ENCODE measurements around the gene DDX31. TPM values are rescaled to one million over a fixed set of nuclear protein-coding genes. Genes with fewer than 3 reads are reported as not detected.

Gene DDX31
- total RNA-seq, 1 experiment from 2014 or later: 21.8 TPM

GRCh38 chr9:132641216-132641615, 28.6 kb downstream of the DDX31 start:
- H4K20me1 ChIP-seq (ENCODE audit: insufficient read depth, low read depth, low read length): no peaks in the 10 kb centered on the region
- H3K79me2 ChIP-seq (ENCODE audit: low read length): peaks cover 7% of the 10 kb centered on the region
- no peak for DNase-seq
- peaks cover 40% of the 10 kb centered on the region for H3K36me3 ChIP-seq (ENCODE audit: insufficient read depth, low read length)
- H2AFZ ChIP-seq (ENCODE audit: low read length): no peak overlapping the region
- H3K9me3 ChIP-seq (ENCODE audit: low read length): no peaks in the 10 kb centered on the region
- no peaks in the 10 kb centered on the region for H3K9me2 ChIP-seq (replicated peaks; ENCODE audit: insufficient read depth, low read length)
- H3K4me1 ChIP-seq (ENCODE audit: low read length): no peaks in the 10 kb centered on the region
- no peak overlapping the region for H3K9ac ChIP-seq (ENCODE audit: low read length)
- H3K27ac ChIP-seq (ENCODE audit: low read length): no peak overlapping the region
- no peak overlapping the region for H3K4me3 ChIP-seq (ENCODE audit: low read length)
- H3K4me2 ChIP-seq (ENCODE audit: low read depth, low read length, poor library complexity, severe bottlenecking): no peak overlapping the region
- no peaks in the 10 kb centered on the region for H3K27me3 ChIP-seq (ENCODE audit: low read length)

- H3K36me3 ChIP-seq (ENCODE audit: insufficient read depth, low read length): peaks cover 29% of the 10 kb centered on the region; the same call in 1 of the 2 replicates
- H3K9ac ChIP-seq (ENCODE audit: low read length): no peak overlapping the region
- no peak overlapping the region for H2AFZ ChIP-seq (ENCODE audit: low read length)
- no peak for DNase-seq
- H3K4me2 ChIP-seq (ENCODE audit: low read depth, low read length, poor library complexity, severe bottlenecking): no peak overlapping the region
- no peak overlapping the region for H3K4me3 ChIP-seq (ENCODE audit: low read length)
- H3K27me3 ChIP-seq (ENCODE audit: low read length): no peaks in the 10 kb centered on the region
- H3K9me2 ChIP-seq (replicated peaks; ENCODE audit: insufficient read depth, low read length): no peaks in the 10 kb centered on the region
- no peaks in the 10 kb centered on the region for H3K9me3 ChIP-seq (ENCODE audit: low read length)
- no peaks in the 10 kb centered on the region for H4K20me1 ChIP-seq (ENCODE audit: insufficient read depth, low read depth, low read length)
- peaks cover 7% of the 10 kb centered on the region for H3K79me2 ChIP-seq (ENCODE audit: low read length)
- H3K4me1 ChIP-seq (ENCODE audit: low read length): no peaks in the 10 kb centered on the region
- no peak overlapping the region for H3K27ac ChIP-seq (ENCODE audit: low read length)
Observed at GRCh38 chr9:132639322-132639721, 30.5 kb downstream of the DDX31 start.

DNA sequence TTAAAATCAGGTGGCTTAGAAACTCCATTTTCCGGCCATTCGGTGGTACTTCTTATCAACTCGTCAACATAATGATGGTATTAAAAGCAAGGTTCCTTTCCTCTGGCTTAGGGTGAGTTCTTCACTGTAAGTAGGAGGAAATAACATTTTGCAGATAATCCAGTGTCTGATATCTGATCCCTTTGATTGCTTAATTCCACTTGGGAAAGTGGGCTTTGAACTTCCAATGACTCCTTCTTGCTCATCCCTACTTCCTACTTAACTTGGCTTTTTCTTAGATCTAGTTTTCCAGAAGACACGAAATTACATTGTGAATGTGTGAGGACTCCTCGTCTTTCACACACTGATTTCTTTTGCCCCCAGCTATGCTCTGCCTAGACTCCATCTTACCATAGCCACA, 31.5 kb downstream of the DDX31 start:
- Histone ChIP-seq H3K9ac (ENCODE audit: low read length) (no peak overlapping the region), H3K27ac (ENCODE audit: low read length) (no peak overlapping the region), H3K36me3 (ENCODE audit: insufficient read depth, low read length) (peaks cover 28% of the 10 kb centered on the region; the same call in 1 of the 2 replicates), H2AFZ (ENCODE audit: low read length) (no peak overlapping the region), H3K27me3 (ENCODE audit: low read length) (no peaks in the 10 kb centered on the region), H3K79me2 (ENCODE audit: low read length) (peaks cover under 1% of the 10 kb centered on the region; the same call in 1 of the 2 replicates), H3K4me1 (ENCODE audit: low read length) (no peaks in the 10 kb centered on the region), H3K9me2 (replicated peaks; ENCODE audit: insufficient read depth, low read length) (no peaks in the 10 kb centered on the region), H3K9me3 (ENCODE audit: low read length) (no peaks in the 10 kb centered on the region), H4K20me1 (ENCODE audit: insufficient read depth, low read depth, low read length) (no peaks in the 10 kb centered on the region), H3K4me3 (ENCODE audit: low read length) (no peak overlapping the region), H3K4me2 (ENCODE audit: low read depth, low read length, poor library complexity, severe bottlenecking) (no peak overlapping the region)
- DNase-seq: no peak

DNA sequence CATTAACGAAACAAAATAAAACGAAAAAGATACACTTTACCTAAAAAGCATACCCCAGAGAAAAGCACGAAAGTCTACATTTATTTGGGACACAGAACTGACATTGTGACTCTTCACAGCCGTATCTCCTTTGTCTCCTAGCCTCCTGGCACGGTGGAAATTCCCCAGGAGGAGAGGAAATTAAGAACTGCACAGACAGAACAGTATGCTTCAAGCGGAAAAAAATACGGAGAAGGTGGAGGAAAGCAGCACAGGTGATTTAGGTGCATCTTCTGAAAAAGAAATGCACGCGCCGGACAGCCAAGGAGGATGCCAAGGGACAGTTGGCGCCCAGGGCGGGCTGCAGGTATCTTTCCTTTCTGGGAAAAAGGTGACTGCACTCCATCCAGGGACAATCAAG, 32.0 kb downstream of the DDX31 start:
- Histone ChIP-seq H3K9me2 (replicated peaks; ENCODE audit: insufficient read depth, low read length) (no peaks in the 10 kb centered on the region), H3K9ac (ENCODE audit: low read length) (no peak overlapping the region), H3K9me3 (ENCODE audit: low read length) (no peaks in the 10 kb centered on the region), H3K27me3 (ENCODE audit: low read length) (no peaks in the 10 kb centered on the region), H3K4me2 (ENCODE audit: low read depth, low read length, poor library complexity, severe bottlenecking) (no peak overlapping the region), H3K4me1 (ENCODE audit: low read length) (no peaks in the 10 kb centered on the region), H4K20me1 (ENCODE audit: insufficient read depth, low read depth, low read length) (no peaks in the 10 kb centered on the region), H3K4me3 (ENCODE audit: low read length) (no peak overlapping the region), H3K27ac (ENCODE audit: low read length) (no peak overlapping the region), H2AFZ (ENCODE audit: low read length) (no peak overlapping the region), H3K36me3 (ENCODE audit: insufficient read depth, low read length) (peaks cover 23% of the 10 kb centered on the region; the same call in 1 of the 2 replicates), H3K79me2 (ENCODE audit: low read length) (no peaks in the 10 kb centered on the region)
- DNase-seq: no peak

DNA sequence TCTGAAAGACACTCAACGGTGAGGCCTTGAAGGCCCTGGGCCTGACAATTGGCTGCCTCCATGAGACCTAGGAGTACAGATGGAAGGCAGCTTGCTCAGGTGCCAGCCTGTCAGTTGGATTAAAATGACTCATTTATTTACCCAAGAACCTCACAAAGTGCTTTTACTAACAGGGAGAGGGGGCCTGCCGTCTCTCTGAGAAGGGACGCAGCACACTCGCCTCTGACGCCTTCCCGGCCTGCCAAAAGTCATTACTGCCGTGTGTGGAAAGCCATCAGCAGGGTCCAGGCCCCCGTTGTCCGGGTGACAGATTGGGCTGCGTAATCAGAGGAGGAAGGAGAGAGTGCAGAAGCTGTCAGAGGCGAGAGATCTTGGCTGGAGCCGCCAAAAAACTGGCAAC, 32.4 kb downstream of the DDX31 start:
- no peaks in the 10 kb centered on the region for H3K9me2 ChIP-seq (replicated peaks; ENCODE audit: insufficient read depth, low read length)
- H3K9ac ChIP-seq (ENCODE audit: low read length): no peak overlapping the region
- H3K4me1 ChIP-seq (ENCODE audit: low read length): no peaks in the 10 kb centered on the region
- H3K27ac ChIP-seq (ENCODE audit: low read length): no peak overlapping the region
- H3K9me3 ChIP-seq (ENCODE audit: low read length): no peaks in the 10 kb centered on the region
- H3K4me3 ChIP-seq (ENCODE audit: low read length): no peak overlapping the region
- no peaks in the 10 kb centered on the region for H3K27me3 ChIP-seq (ENCODE audit: low read length)
- peaks cover 23% of the 10 kb centered on the region; the same call in 1 of the 2 replicates for H3K36me3 ChIP-seq (ENCODE audit: insufficient read depth, low read length)
- H3K79me2 ChIP-seq (ENCODE audit: low read length): no peaks in the 10 kb centered on the region
- no peaks in the 10 kb centered on the region for H4K20me1 ChIP-seq (ENCODE audit: insufficient read depth, low read depth, low read length)
- DNase-seq: no peak
- H3K4me2 ChIP-seq (ENCODE audit: low read depth, low read length, poor library complexity, severe bottlenecking): no peak overlapping the region
- no peak overlapping the region for H2AFZ ChIP-seq (ENCODE audit: low read length)

- no peak for DNase-seq
- Histone ChIP-seq H4K20me1 (ENCODE audit: insufficient read depth, low read depth, low read length) (no peaks in the 10 kb centered on the region), H3K4me3 (ENCODE audit: low read length) (no peak overlapping the region), H3K27ac (ENCODE audit: low read length) (no peak overlapping the region), H3K27me3 (ENCODE audit: low read length) (no peaks in the 10 kb centered on the region), H3K4me2 (ENCODE audit: low read depth, low read length, poor library complexity, severe bottlenecking) (no peak overlapping the region), H3K36me3 (ENCODE audit: insufficient read depth, low read length) (peaks cover 19% of the 10 kb centered on the region; the same call in 1 of the 2 replicates), H3K4me1 (ENCODE audit: low read length) (no peaks in the 10 kb centered on the region), H3K79me2 (ENCODE audit: low read length) (no peaks in the 10 kb centered on the region), H3K9me2 (replicated peaks; ENCODE audit: insufficient read depth, low read length) (no peaks in the 10 kb centered on the region), H3K9ac (ENCODE audit: low read length) (no peak overlapping the region), H2AFZ (ENCODE audit: low read length) (no peak overlapping the region), H3K9me3 (ENCODE audit: low read length) (no peaks in the 10 kb centered on the region)
Observed at GRCh38 chr9:132634327-132634726, 35.5 kb downstream of the DDX31 start.

DNA sequence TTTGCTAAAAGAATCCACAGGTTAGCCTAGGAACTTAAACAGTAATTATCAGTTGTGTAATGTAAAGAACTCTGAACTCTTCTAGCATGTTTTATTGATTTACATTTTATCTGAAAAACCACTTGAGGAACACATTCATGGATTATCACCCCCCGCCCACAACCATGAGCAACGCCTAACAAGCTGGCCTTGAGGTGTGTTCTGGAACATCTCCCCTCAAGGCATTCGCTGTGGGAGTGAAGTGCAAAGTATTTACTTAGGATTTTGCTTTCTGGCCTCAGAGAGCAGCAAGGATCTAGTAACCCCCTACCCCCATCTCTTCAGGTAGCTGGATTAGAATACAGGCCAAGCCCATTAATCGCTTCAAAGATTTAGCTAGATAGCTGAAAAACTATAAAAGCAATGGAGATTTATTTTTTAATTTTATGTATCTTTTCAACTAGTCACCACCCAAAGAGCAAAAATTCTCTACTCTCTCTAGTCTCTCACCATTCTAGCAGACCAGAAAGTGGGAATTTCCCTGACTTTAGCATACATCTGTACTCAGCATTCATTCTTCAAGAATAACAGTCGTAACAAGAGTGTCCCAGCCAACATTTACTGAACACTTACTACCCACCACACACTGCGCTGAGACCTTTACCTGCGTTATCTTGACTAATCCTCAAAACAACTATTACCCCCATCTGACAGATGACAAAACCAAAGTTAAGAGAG, 37.2 kb downstream of the DDX31 start:
- Histone ChIP-seq H3K27me3 (ENCODE audit: low read length) (no peaks in the 10 kb centered on the region), H3K9me3 (ENCODE audit: low read length) (no peaks in the 10 kb centered on the region), H3K36me3 (ENCODE audit: insufficient read depth, low read length) (peaks cover 19% of the 10 kb centered on the region; the same call in 1 of the 2 replicates), H3K9ac (ENCODE audit: low read length) (no peak overlapping the region), H3K4me1 (ENCODE audit: low read length) (no peaks in the 10 kb centered on the region), H3K4me2 (ENCODE audit: low read depth, low read length, poor library complexity, severe bottlenecking) (no peak overlapping the region), H3K9me2 (replicated peaks; ENCODE audit: insufficient read depth, low read length) (no peaks in the 10 kb centered on the region), H2AFZ (ENCODE audit: low read length) (no peak overlapping the region), H3K27ac (ENCODE audit: low read length) (no peak overlapping the region), H3K4me3 (ENCODE audit: low read length) (no peak overlapping the region), H4K20me1 (ENCODE audit: insufficient read depth, low read depth, low read length) (no peaks in the 10 kb centered on the region), H3K79me2 (ENCODE audit: low read length) (no peaks in the 10 kb centered on the region)
- no peak for DNase-seq

GRCh38 chr9:132631685-132632084, 38.1 kb downstream of the DDX31 start:
- H2AFZ ChIP-seq (ENCODE audit: low read length): no peak overlapping the region
- peaks cover 26% of the 10 kb centered on the region; the same call in 1 of the 2 replicates for H3K36me3 ChIP-seq (ENCODE audit: insufficient read depth, low read length)
- DNase-seq: no peak

More at GRCh38 chr9:132631685-132632084, 38.1 kb downstream of the DDX31 start:
- Histone ChIP-seq H3K9me3 (ENCODE audit: low read length) (no peaks in the 10 kb centered on the region), H3K4me2 (ENCODE audit: low read depth, low read length, poor library complexity, severe bottlenecking) (no peak overlapping the region), H3K4me1 (ENCODE audit: low read length) (no peaks in the 10 kb centered on the region), H3K27ac (ENCODE audit: low read length) (no peak overlapping the region), H4K20me1 (ENCODE audit: insufficient read depth, low read depth, low read length) (no peaks in the 10 kb centered on the region), H3K4me3 (ENCODE audit: low read length) (no peak overlapping the region), H3K9me2 (replicated peaks; ENCODE audit: insufficient read depth, low read length) (no peaks in the 10 kb centered on the region), H3K79me2 (ENCODE audit: low read length) (no peaks in the 10 kb centered on the region), H3K9ac (ENCODE audit: low read length) (no peak overlapping the region), H3K27me3 (ENCODE audit: low read length) (no peaks in the 10 kb centered on the region)

All from Karpas-422 (cell line).